Right atrium auricular region (tissue), 2 donors: ENCODE measurements around the gene AQP7. TPM values are rescaled to one million over a fixed set of nuclear protein-coding genes. Genes with fewer than 3 reads are reported as not detected.
"Not testable (repeated sequence)": the region's sequence is repeated elsewhere in the genome, so short reads cannot be mapped to it uniquely, and the experiment has no call there.

Source experiments
- DNase-seq: peaks from one replicate; pipeline ENCODE4 v3.0.0-alpha.2; 2019; ENCODE audit warnings: low spot score
- H3K27ac ChIP-seq, 2 donors: fragments of 200-600 bp; sonication (generic); 1 replicate in 1 of 2; 2 replicates in 1 of 2; pipeline ENCODE4 v1.5.1; 2016 to 2019
- H3K27me3 ChIP-seq, 2 donors: fragments of 200-600 bp; sonication (generic); one replicate each; pipeline versions ENCODE4 v1.5.1 to v1.6.0; 2017 to 2019
- H3K36me3 ChIP-seq: fragments of 200-600 bp; sonication (generic); one replicate; pipeline ENCODE4 v1.5.1; 2016
- H3K4me1 ChIP-seq, 2 donors: fragments of 200-600 bp; sonication (generic); one replicate each; pipeline versions ENCODE4 v1.5.1 to v1.6.0; 2017 to 2019
- H3K4me3 ChIP-seq, 2 donors: fragments of 200-600 bp; sonication (generic); 1 replicate in 1 of 2; 2 replicates in 1 of 2; pipeline ENCODE4 v1.5.1; 2017 to 2019; ENCODE audit warnings: mild to moderate bottlenecking in 1 of 2, moderate library complexity in 1 of 2
- H3K9me3 ChIP-seq, 2 donors: fragments of 200-600 bp; sonication (generic); one replicate each; pipeline ENCODE4 v1.5.1; 2019
- total RNA-seq, 2 donors: library from RNA; depleted of rRNA; stranded (reverse); fragments of >200 nt; gene quantifications; one replicate each; pipeline ENCODE4 v1.1.0, GENCODE V29; 2016
- TF ChIP-seq, protein P1 (sequence below), 2 donors: fragments of 200-600 bp; sonication (generic); IDR thresholded peaks; one replicate each; pipeline ENCODE4 v1.5.1; 2019; ENCODE audit warnings: antibody characterized with exemption in 2 of 2

Gene AQP7
- total RNA-seq, 2 donors from 2014 or later, result 58.4 to 74.9 TPM

DNA sequence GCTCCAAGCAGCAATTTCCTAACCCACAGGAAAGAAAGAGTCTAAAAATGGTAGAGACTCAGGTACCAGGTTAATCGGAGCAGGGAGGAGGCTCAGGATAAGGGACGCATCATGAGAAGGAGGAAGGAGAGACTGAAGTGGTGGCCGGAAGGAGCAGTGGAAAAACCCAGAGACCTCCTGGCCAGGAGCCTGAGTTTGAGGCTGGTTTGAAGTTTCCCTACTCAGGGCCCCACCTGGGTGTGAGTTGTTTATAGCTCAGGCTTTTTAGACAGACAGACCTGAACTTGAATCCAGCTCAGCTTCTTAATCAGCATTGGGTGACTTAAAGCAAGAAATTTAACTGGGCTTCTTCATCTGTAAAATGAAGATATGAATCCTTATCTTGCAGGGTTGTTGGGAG, 11.9 kb upstream of the AQP7 start:
- Histone ChIP-seq H3K9me3 (no peaks in the 10 kb centered on the region), H3K36me3 (no peaks in the 10 kb centered on the region), H3K27ac (no peak overlapping the region), H3K27me3 (no peaks in the 10 kb centered on the region), H3K4me3 (no peak overlapping the region), H3K4me1 (peaks cover 0 to 10% of the 10 kb centered on the region in 2 donors)
- TF ChIP-seq, protein P1, sequence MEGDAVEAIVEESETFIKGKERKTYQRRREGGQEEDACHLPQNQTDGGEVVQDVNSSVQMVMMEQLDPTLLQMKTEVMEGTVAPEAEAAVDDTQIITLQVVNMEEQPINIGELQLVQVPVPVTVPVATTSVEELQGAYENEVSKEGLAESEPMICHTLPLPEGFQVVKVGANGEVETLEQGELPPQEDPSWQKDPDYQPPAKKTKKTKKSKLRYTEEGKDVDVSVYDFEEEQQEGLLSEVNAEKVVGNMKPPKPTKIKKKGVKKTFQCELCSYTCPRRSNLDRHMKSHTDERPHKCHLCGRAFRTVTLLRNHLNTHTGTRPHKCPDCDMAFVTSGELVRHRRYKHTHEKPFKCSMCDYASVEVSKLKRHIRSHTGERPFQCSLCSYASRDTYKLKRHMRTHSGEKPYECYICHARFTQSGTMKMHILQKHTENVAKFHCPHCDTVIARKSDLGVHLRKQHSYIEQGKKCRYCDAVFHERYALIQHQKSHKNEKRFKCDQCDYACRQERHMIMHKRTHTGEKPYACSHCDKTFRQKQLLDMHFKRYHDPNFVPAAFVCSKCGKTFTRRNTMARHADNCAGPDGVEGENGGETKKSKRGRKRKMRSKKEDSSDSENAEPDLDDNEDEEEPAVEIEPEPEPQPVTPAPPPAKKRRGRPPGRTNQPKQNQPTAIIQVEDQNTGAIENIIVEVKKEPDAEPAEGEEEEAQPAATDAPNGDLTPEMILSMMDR (IDR thresholded peaks at IDR 0.05), result no peak
- DNase-seq, result no peak

DNA sequence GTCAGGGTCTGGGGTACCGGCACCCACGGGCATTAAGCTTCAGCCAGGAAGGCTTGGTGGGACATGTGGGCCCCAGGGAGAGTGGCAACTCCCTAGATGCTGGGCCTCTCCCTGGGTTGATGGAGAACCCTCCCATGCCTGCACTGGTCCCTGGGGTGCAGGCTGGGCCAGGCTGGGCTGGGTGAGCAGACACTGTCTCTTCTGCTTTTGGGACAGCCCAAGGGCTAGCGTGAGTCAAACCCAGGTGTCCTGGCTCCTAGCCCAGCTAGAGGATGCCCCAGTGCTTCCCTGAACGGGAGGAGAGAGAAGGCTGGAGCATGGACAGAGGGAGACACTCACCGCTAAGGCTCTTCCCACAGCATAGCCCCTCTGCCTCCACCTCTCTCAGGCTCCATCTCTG, 5.7 kb upstream of the AQP7 start:
- H3K4me1 ChIP-seq, result peaks cover 0 to 24% of the 10 kb centered on the region in 2 donors
- H3K9me3 ChIP-seq, result no peaks in the 10 kb centered on the region
- no peaks in the 10 kb centered on the region for H3K36me3 ChIP-seq
- no peaks in the 10 kb centered on the region for H3K27me3 ChIP-seq
- H3K27ac ChIP-seq, result no peak overlapping the region
- no peak for DNase-seq
- TF ChIP-seq, protein P1 (IDR thresholded peaks at IDR 0.05), result no peak
- H3K4me3 ChIP-seq, result no peak overlapping the region

DNA sequence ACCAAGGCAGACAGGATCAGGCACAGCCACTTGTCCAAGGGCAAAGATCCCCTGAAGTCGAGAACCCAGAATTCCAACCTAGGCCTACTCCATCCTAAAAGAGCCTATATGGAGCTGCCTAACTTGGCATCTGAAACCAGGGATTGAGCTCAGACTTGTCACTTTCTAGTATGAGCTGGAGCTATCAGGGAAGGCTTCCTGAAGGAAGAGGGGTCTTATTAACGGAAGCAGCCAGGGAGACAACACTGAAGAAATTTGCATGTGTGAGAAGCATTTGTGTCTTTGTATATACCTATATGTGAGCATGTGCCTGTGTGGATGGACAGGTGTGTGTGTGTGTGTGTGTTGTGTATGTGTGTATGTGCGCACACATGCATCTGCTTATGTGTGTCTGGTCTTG, 4.7 kb upstream of the AQP7 start:
- no peak overlapping the region for H3K27ac ChIP-seq
- TF ChIP-seq, protein P1 (IDR thresholded peaks at IDR 0.05), result no peak
- H3K27me3 ChIP-seq, result no peaks in the 10 kb centered on the region
- H3K4me3 ChIP-seq, result no peak overlapping the region
- DNase-seq, result no peak
- H3K36me3 ChIP-seq, result no peaks in the 10 kb centered on the region
- no peaks in the 10 kb centered on the region for H3K9me3 ChIP-seq
- peaks cover 0 to 34% of the 10 kb centered on the region in 2 donors for H3K4me1 ChIP-seq

DNA sequence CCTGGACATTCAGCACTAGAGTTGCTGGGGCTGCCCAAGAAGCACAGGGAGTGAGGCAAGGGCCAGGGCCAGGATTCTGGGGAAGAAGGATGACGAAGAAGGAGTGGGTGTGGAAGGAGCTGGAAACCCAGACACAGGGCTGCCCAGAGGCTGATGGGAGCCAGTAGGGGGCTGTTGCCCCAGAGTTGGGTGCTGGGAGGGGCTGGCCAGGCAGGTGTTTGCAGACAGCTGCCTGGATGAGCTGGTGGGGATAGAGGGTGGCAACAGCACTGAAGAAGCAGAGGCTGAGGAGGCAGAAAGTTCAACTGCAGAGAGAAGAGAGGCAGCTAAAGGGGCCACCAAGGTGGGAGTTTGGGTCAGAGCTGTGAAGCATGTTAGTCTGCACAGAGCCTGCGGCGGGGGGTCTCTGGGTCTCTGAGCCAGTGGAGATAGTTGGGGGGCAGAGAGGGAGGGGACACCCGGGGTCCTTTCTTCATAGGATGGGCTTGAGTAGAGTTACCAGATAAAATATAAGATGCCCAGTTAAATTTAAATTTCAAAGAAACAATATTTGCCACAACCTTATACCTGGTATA, 2.5 kb upstream of the AQP7 start:
- TF ChIP-seq, protein P1 (IDR thresholded peaks at IDR 0.05), result no peak
- no peaks in the 10 kb centered on the region for H3K9me3 ChIP-seq
- no peaks in the 10 kb centered on the region for H3K27me3 ChIP-seq
- peaks cover 0 to 44% of the 10 kb centered on the region in 2 donors for H3K4me1 ChIP-seq
- no peak for DNase-seq
- no peak overlapping the region for H3K4me3 ChIP-seq
- no peaks in the 10 kb centered on the region for H3K36me3 ChIP-seq
- H3K27ac ChIP-seq, result peak overlapping the region; percentile 31 to 85

DNA sequence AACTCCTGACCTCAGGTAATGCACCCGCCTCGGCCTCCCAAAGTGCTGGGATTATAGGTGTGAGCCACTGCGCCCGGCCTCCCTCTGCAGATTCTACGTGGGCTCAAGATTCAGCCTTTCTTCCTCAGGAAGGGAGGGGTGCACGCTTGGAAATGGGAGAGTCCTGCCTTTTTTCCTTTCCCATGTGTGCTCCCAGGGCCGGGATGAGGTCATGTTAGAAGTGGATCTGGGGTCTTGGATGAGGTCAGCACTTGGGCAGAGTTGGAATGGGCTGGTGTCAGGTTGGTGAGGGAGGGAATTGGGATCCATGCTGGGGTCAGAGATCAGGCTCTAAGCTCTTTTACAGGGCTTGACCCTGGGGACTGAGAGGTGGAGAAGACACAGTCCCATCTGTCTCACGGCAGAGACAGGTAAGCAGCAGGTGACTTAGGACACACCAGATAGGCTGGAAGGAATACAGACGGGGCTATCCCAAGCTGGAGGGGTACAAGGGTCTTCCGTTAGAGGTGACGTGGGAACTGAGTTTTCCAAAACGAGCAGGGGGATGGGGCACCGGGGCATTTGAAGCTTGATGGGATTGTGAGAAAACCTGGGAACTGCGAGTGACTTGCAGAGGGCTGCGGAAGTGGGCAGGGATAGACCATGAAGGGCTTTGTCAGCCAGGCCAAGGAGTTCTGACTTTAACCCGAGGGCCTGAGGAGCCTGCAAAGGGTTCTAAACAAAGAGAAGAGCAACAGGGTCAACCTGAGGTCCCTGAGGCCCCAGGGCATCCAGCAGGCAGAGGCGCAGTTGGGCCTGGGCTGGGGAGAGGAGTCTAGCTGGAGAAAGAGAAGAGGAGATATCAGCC, 1.8 kb upstream of the AQP7 start:
- Histone ChIP-seq H3K4me3 (no peak overlapping the region), H3K36me3 (no peaks in the 10 kb centered on the region), H3K27me3 (no peaks in the 10 kb centered on the region), H3K27ac (peak overlapping the region; percentile 31 to 85), H3K4me1 (peaks cover 0 to 51% of the 10 kb centered on the region in 2 donors), H3K9me3 (no peaks in the 10 kb centered on the region)
- DNase-seq, result no peak
- TF ChIP-seq, protein P1 (IDR thresholded peaks at IDR 0.05), result no peak

DNA sequence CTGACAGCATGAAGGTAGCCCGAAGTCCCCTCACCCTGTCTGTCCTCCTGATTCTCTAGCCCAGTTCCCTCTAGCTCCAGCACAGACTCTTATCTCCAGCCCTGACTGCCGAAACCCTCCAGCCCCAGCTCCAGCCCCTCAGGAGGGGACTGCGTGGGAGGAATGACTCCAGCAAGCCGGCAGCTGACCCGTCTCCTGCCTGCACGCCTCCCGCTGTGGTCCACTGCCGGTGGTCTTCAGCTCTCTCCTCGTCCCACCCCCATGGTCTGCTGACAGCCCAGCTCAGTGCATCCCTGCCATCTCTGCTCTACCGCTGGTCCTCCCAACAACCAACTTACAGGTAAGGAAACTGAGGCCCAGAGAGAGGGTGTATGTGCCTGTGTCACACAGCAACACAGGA, 559 bp downstream of the AQP7 start:
- not testable (repeated sequence) for H3K9me3 ChIP-seq
- peak overlapping the region; percentile 85 to 86 for H3K27ac ChIP-seq

DNA sequence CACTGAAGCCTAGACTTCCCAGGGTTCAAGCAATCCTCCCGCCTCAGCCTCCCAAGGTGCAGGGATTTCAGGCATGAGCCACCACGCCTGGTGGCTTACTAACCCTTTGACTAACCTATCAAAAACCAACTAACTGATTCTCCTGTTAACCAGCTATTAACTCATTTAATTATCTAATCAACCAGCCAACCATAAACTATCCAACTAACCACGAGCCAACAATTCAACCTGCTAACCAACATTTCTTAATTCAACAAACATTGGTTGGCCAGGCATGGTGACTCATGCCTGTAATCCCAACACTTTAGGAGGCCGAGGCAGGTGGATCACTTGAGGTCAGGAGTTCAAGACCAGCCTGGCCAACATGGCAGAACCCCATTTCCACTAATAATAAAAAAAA, 3.3 kb downstream of the AQP7 start:
- H3K9me3 ChIP-seq, H3K36me3 ChIP-seq, H3K27me3 ChIP-seq, H3K4me3 ChIP-seq, DNase-seq: not testable (repeated sequence)
- Histone ChIP-seq H3K4me1 (peaks cover 0 to 52% of the 10 kb centered on the region in 2 donors), H3K27ac (peak overlapping the region; percentile 85 to 86)

More for the DNA sequence above, 559 bp downstream of the AQP7 start:
- not testable (repeated sequence) for H3K36me3 ChIP-seq, H3K27me3 ChIP-seq, DNase-seq
- peaks cover 0 to 57% of the 10 kb centered on the region in 2 donors for H3K4me1 ChIP-seq
- peak overlapping the region; percentile 41 to 49 for H3K4me3 ChIP-seq

DNA sequence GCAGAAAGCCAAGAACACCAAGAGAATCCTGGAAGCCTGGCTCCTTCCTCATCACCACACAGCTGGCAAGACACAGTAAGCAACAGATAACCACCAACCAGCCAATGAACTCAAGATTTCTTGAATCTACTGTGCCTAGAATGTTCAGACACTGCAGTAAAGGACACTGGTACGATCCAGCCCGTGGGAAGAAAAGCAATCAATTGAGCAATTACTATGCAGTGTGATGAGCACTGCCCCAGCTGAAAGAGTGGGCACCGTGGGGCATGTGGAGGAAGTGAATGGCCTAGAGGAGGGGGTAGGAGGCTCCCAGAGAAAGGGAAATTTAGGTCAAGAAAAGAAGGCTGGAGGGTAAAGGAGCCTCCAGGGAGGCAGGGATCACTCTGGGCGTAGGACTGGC, 4.6 kb downstream of the AQP7 start:
- not testable (repeated sequence) for H3K27me3 ChIP-seq, H3K4me3 ChIP-seq, H3K27ac ChIP-seq, H3K36me3 ChIP-seq, H3K9me3 ChIP-seq, DNase-seq
- H3K4me1 ChIP-seq, result peaks cover 0 to 48% of the 10 kb centered on the region in 2 donors

DNA sequence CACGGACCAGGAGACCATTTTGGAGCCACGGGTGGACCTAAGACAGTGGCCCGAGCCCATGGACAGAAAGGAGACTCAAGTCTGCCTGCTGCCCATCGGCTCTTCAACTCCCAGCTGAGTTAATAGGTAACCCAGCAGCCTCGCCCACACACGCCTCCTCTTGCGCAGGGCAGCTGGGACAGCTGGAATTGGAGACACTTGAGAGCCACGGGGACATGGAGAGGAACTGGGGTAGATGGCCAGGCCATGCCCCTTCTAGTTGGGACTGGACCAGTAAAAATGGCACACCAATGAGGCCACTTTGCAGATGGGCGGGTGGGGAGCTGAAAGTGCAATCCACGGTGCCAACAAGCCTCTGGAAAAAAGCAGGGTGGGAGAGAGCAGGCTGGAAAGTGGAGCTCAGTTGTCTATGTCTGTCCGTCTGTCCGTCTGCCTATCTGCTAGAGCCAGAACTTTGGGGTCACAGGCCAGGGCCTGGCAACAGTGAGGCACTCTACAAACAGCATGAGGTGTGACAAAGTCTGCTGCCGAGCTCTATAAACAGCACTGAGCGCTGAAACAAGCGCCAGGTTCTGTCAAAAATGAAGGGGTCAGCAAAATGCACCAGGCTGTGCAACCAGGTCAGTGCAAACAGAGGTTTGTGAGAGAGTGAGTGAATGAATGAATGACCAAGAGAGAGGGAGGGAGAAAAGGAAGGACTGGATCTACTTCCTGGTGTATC, 7.0 kb downstream of the AQP7 start:
- Histone ChIP-seq H3K27ac (peak overlapping the region; percentile 82 to 95), H3K4me1 (peaks cover 0 to 56% of the 10 kb centered on the region in 2 donors)
- not testable (repeated sequence) for H3K36me3 ChIP-seq, DNase-seq, H3K27me3 ChIP-seq, H3K4me3 ChIP-seq, H3K9me3 ChIP-seq
